A172 (cell line): ENCODE data around the gene IGFL1. TPM values are rescaled to one million over a fixed set of nuclear protein-coding genes. Genes with fewer than 3 reads are reported as not detected.
"Not testable (repeated sequence)": the region's sequence is repeated elsewhere in the genome, so short reads cannot be mapped to it uniquely, and the experiment has no call there.

Experiments used
- DNase-seq: peaks from one replicate; pipeline ENCODE4 v3.0.0-alpha.2; 2015; ENCODE audit warnings: low spot score
- total RNA-seq: library from RNA; depleted of rRNA; stranded (reverse); fragments of >200 nt; shearing (Covaris generic); gene quantifications from 2 replicates; pipeline ENCODE4 v1.2.3, GENCODE V29; 2014

IGFL1 gene
- total RNA-seq, 1 experiment from 2014 or later: 0.67 TPM

GRCh38 chr19:46202426-46202825 is 27.1 kb upstream of the IGFL1 start:
- DNase-seq: peak; percentile 38

- peak; percentile 92 for DNase-seq
Observed at GRCh38 chr19:46202872-46203860, 26.4 kb upstream of the IGFL1 start.

- DNase-seq: no peak
Observed at GRCh38 chr19:46204008-46204407, 25.5 kb upstream of the IGFL1 start.

- DNase-seq: no peak
Observed at GRCh38 chr19:46205183-46205984, 24.2 kb upstream of the IGFL1 start.

- peak; percentile 59 for DNase-seq
Observed at GRCh38 chr19:46206176-46206575, 23.4 kb upstream of the IGFL1 start.

GRCh38 chr19:46206682-46207081 is 22.9 kb upstream of the IGFL1 start:
- no peak for DNase-seq

GRCh38 chr19:46207858-46208257 is 21.7 kb upstream of the IGFL1 start:
- not testable (repeated sequence) for DNase-seq

- DNase-seq: no peak
Observed at GRCh38 chr19:46209051-46209450, 20.5 kb upstream of the IGFL1 start.

- no peak for DNase-seq
Observed at GRCh38 chr19:46209472-46209871, 20.1 kb upstream of the IGFL1 start.

- no peak for DNase-seq
Observed at GRCh38 chr19:46210669-46211068, 18.9 kb upstream of the IGFL1 start.

- DNase-seq: peak; percentile 74
Observed at GRCh38 chr19:46211201-46211881, 18.2 kb upstream of the IGFL1 start.

GRCh38 chr19:46212592-46212991 is 16.9 kb upstream of the IGFL1 start:
- not testable (repeated sequence) for DNase-seq

- DNase-seq: peak; percentile 61
Observed at GRCh38 chr19:46213156-46213555, 16.4 kb upstream of the IGFL1 start.

GRCh38 chr19:46213806-46214205 is 15.7 kb upstream of the IGFL1 start:
- no peak for DNase-seq

- no peak for DNase-seq
Observed at GRCh38 chr19:46216612-46217011, 12.9 kb upstream of the IGFL1 start.

GRCh38 chr19:46217476-46217875 is 12.1 kb upstream of the IGFL1 start:
- no peak for DNase-seq

- no peak for DNase-seq
Observed at GRCh38 chr19:46218160-46218559, 11.4 kb upstream of the IGFL1 start.

- DNase-seq: no peak
Observed at GRCh38 chr19:46220038-46220615, 9.4 kb upstream of the IGFL1 start.

GRCh38 chr19:46221152-46221551 is 8.4 kb upstream of the IGFL1 start:
- no peak for DNase-seq

- peak; percentile 85 for DNase-seq
Observed at GRCh38 chr19:46221981-46222610, 7.4 kb upstream of the IGFL1 start.

GRCh38 chr19:46223787-46224186 is 5.8 kb upstream of the IGFL1 start:
- peak; percentile 53 for DNase-seq
